ENCODE measurements around the gene RAC3. TPM values are rescaled to one million over a fixed set of nuclear protein-coding genes. Genes with fewer than 3 reads are reported as not detected.

RAC3 gene
- total RNA-seq, 1 experiment from 2014 or later, result 9.3 TPM

GRCh38 chr17:82076018-82076784 lies 44.7 kb downstream of the RAC3 start:
- Mint-ChIP-seq H3K36me3 (ENCODE audit: insufficient read depth, unreplicated experiment) (peaks cover 60% of the 10 kb centered on the region), H3K9me3 (ENCODE audit: low read depth, unreplicated experiment) (no peaks in the 10 kb centered on the region), H3K27me3 (ENCODE audit: unreplicated experiment) (no peaks in the 10 kb centered on the region), H3K27ac (ENCODE audit: unreplicated experiment) (no peak overlapping the region), H3K4me1 (ENCODE audit: low read depth, unreplicated experiment) (no peaks in the 10 kb centered on the region), H3K4me3 (ENCODE audit: low read depth, unreplicated experiment) (no peak overlapping the region)
- CTCF ChIA-PET, result no interaction called here
- DNase-seq, result no peak
- no peak for TF ChIP-seq CTCF (IDR thresholded peaks at IDR 0.05; ENCODE audit: unreplicated experiment)
- intact Hi-C loops (cut with micrococcal nuclease; ENCODE audit: unreplicated experiment), result no loop called here
- no TSS peak for BruUV-seq (replicated peaks)

- intact Hi-C loops (cut with micrococcal nuclease; ENCODE audit: unreplicated experiment), result no loop called here
- Mint-ChIP-seq H3K36me3 (ENCODE audit: insufficient read depth, unreplicated experiment) (peaks cover 64% of the 10 kb centered on the region), H3K4me1 (ENCODE audit: low read depth, unreplicated experiment) (no peaks in the 10 kb centered on the region), H3K27me3 (ENCODE audit: unreplicated experiment) (no peaks in the 10 kb centered on the region), H3K4me3 (ENCODE audit: low read depth, unreplicated experiment) (no peak overlapping the region), H3K27ac (ENCODE audit: unreplicated experiment) (no peak overlapping the region), H3K9me3 (ENCODE audit: low read depth, unreplicated experiment) (no peaks in the 10 kb centered on the region)
- BruUV-seq (replicated peaks), result no TSS peak
- CTCF ChIA-PET, result no interaction called here
- no peak for DNase-seq
- peak; percentile 15 for TF ChIP-seq CTCF (IDR thresholded peaks at IDR 0.05; ENCODE audit: unreplicated experiment)
Measured at GRCh38 chr17:82076785-82077591, 45.5 kb downstream of the RAC3 start.

- Mint-ChIP-seq H3K36me3 (ENCODE audit: insufficient read depth, unreplicated experiment) (peaks cover 72% of the 10 kb centered on the region), H3K4me1 (ENCODE audit: low read depth, unreplicated experiment) (no peaks in the 10 kb centered on the region), H3K9me3 (ENCODE audit: low read depth, unreplicated experiment) (no peaks in the 10 kb centered on the region), H3K27me3 (ENCODE audit: unreplicated experiment) (no peaks in the 10 kb centered on the region), H3K4me3 (ENCODE audit: low read depth, unreplicated experiment) (no peak overlapping the region), H3K27ac (ENCODE audit: unreplicated experiment) (peak overlapping the region; percentile 2)
- TF ChIP-seq CTCF (IDR thresholded peaks at IDR 0.05; ENCODE audit: unreplicated experiment), result no peak
- intact Hi-C loops (cut with micrococcal nuclease; ENCODE audit: unreplicated experiment), result no loop called here
- no TSS peak for BruUV-seq (replicated peaks)
- CTCF ChIA-PET, result no interaction called here
- DNase-seq, result no peak
Measured at GRCh38 chr17:82077617-82078358, 46.3 kb downstream of the RAC3 start.

- no peak for TF ChIP-seq CTCF (IDR thresholded peaks at IDR 0.05; ENCODE audit: unreplicated experiment)
- no peak for DNase-seq
- peaks cover 76% of the 10 kb centered on the region for H3K36me3 Mint-ChIP-seq (ENCODE audit: insufficient read depth, unreplicated experiment)
- H3K9me3 Mint-ChIP-seq (ENCODE audit: low read depth, unreplicated experiment), result no peaks in the 10 kb centered on the region
- no peaks in the 10 kb centered on the region for H3K27me3 Mint-ChIP-seq (ENCODE audit: unreplicated experiment)
- BruUV-seq (replicated peaks), result TSS peak; percentile 45
- CTCF ChIA-PET, result no interaction called here
- H3K27ac Mint-ChIP-seq (ENCODE audit: unreplicated experiment), result peak overlapping the region; percentile 2
- no peak overlapping the region for H3K4me3 Mint-ChIP-seq (ENCODE audit: low read depth, unreplicated experiment)
- intact Hi-C loops (cut with micrococcal nuclease; ENCODE audit: unreplicated experiment), result no loop called here
- H3K4me1 Mint-ChIP-seq (ENCODE audit: low read depth, unreplicated experiment), result no peaks in the 10 kb centered on the region
Measured at GRCh38 chr17:82078433-82078832, 47.0 kb downstream of the RAC3 start.

All from Calu3 (cell line).